Mucosa of descending colon (tissue), 3 donors: ENCODE results near the gene TRPC4. TPM values are rescaled to one million over a fixed set of nuclear protein-coding genes. Genes with fewer than 3 reads are reported as not detected.

Experiments
- ATAC-seq: fragments of 200-7000 bp; cut with Tn5 transposase; one replicate; pipeline ENCODE4 v1.9.1; 2020; ENCODE audit warnings: mild to moderate bottlenecking, moderate library complexity
- DNase-seq, 3 donors: peaks; one replicate each; pipeline ENCODE4 v3.0.0-alpha.2; 2020
- H3K36me3 ChIP-seq: fragments of 200-600 bp; one replicate; pipeline ENCODE4 v1.8.0; 2021; ENCODE audit warnings: low read depth, mild to moderate bottlenecking
- H3K4me1 ChIP-seq: fragments of 200-600 bp; one replicate; pipeline ENCODE4 v1.8.0; 2021; ENCODE audit warnings: low read depth, mild to moderate bottlenecking
- H3K4me3 ChIP-seq: fragments of 200-600 bp; one replicate; pipeline ENCODE4 v1.8.0; 2021; ENCODE audit warnings: mild to moderate bottlenecking
- H3K9me3 ChIP-seq: fragments of 200-600 bp; one replicate; pipeline ENCODE4 v1.8.0; 2021; ENCODE audit warnings: mild to moderate bottlenecking
- intact Hi-C, 2 donors: fragments of 100-400 bp; cut with DNase I in 1 of 2; cut with micrococcal nuclease in 1 of 2; formaldehyde crosslinking; loops; one replicate each; pipeline versions ENCODE4 v1.11.0 to v1.11.1; 2022; cut with DNase I, micrococcal nuclease
- total RNA-seq, 3 donors: library from RNA; stranded (reverse); fragmentation: NEBNext Ultra II Directional in 2 of 3; extraction: Animal tissue kit (Norgen Biotek cat#: 25700) in 2 of 3; gene quantifications; one replicate each; pipeline versions ENCODE4 v1.2.1 to v1.2.4, GENCODE V29; 2021 to 2023
- TF ChIP-seq, protein P1 (sequence below): fragments of 200-600 bp; IDR thresholded peaks from one replicate; pipeline ENCODE4 v1.8.0; 2022; ENCODE audit warnings: antibody characterized with exemption, mild to moderate bottlenecking
- donor health status: DM: no; HTN: no; CAD: no; lungs with moderate emphysema.
- donor health status: DM: no; HTN: no; CAD: no.
- donor health status: DM: no; HTN: yes; CAD: no.

Gene TRPC4
- total RNA-seq, 3 donors from 2014 or later = 0.23 to 5.1 (median 0.39) TPM

DNA sequence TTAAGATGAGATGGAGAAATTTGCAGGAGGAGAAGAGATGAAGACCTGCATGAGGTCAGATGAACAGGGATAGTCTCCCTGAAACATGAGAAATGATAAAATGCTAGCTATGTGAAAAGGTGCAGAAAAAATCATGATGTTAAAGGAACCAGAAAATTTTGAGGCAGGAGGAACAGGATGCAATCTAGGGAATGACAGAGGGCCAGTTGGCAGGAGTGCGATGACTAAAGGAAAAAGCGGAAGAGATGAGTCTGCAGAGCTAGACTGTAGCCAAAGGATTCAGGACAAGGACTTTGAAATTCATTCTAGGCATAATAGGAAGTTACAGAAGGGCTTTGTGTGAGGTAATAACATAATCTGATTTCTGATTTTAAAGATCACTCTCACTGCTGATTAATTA, 77.9 kb downstream of the TRPC4 start:
- H3K9me3 ChIP-seq = no peaks in the 10 kb centered on the region
- no peak for ATAC-seq
- intact Hi-C loops = no loop called here

DNA sequence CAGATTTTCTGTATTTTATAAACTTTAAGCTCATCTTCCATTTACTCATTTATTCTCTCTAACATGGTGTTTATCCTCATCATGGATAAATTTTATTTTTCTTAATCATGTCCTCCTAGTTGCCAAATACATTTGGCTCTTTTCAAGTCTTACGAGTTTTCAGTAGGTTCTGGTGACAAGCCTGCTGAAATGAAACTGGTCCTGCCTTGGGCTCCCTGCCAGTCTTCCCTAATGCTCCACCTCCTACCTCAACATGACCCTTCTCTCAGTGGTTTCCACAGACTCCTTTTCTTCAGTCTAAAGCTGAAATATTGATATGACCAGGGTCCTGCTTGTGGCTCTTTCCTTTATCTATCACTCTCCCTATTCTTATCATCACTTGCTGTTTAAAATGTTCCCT, 81.2 kb downstream of the TRPC4 start:
- TF ChIP-seq, protein P1, sequence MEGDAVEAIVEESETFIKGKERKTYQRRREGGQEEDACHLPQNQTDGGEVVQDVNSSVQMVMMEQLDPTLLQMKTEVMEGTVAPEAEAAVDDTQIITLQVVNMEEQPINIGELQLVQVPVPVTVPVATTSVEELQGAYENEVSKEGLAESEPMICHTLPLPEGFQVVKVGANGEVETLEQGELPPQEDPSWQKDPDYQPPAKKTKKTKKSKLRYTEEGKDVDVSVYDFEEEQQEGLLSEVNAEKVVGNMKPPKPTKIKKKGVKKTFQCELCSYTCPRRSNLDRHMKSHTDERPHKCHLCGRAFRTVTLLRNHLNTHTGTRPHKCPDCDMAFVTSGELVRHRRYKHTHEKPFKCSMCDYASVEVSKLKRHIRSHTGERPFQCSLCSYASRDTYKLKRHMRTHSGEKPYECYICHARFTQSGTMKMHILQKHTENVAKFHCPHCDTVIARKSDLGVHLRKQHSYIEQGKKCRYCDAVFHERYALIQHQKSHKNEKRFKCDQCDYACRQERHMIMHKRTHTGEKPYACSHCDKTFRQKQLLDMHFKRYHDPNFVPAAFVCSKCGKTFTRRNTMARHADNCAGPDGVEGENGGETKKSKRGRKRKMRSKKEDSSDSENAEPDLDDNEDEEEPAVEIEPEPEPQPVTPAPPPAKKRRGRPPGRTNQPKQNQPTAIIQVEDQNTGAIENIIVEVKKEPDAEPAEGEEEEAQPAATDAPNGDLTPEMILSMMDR = no peak
- ATAC-seq (no peak), DNase-seq (no peak)
- no peak overlapping the region for H3K4me3 ChIP-seq
- H3K9me3 ChIP-seq = no peaks in the 10 kb centered on the region
- intact Hi-C loops = no loop called here
- H3K36me3 ChIP-seq = no peaks in the 10 kb centered on the region
- no peaks in the 10 kb centered on the region for H3K4me1 ChIP-seq

More for the DNA sequence above, 77.9 kb downstream of the TRPC4 start:
- DNase-seq = no peak
- H3K36me3 ChIP-seq = no peaks in the 10 kb centered on the region
- H3K4me1 ChIP-seq = no peaks in the 10 kb centered on the region
- no peak overlapping the region for H3K4me3 ChIP-seq
- TF ChIP-seq, protein P1 = no peak

DNA sequence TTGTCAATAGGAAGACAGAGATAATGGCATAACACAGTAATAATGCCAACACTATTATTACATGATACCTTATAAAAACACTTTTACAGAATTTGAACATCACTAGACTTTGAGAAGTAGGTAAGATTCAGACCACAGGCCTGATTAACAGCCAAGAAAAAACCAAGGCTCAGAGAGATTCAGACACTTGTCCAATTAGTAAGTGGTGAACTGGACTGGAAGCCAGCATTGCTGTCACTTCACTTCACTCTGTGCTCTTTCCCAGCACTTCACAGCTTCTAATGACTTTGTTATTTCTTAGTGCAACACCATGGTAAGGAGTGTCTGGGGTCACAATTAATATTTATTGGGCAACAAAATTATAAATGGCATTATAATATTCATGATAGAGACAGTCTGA, 91.9 kb downstream of the TRPC4 start:
- TF ChIP-seq, protein P1 = no peak
- no peaks in the 10 kb centered on the region for H3K36me3 ChIP-seq
- no peak for ATAC-seq
- no peaks in the 10 kb centered on the region for H3K9me3 ChIP-seq
- H3K4me1 ChIP-seq = no peaks in the 10 kb centered on the region
- no peak overlapping the region for H3K4me3 ChIP-seq
- intact Hi-C loops = no loop called here
- no peak for DNase-seq

DNA sequence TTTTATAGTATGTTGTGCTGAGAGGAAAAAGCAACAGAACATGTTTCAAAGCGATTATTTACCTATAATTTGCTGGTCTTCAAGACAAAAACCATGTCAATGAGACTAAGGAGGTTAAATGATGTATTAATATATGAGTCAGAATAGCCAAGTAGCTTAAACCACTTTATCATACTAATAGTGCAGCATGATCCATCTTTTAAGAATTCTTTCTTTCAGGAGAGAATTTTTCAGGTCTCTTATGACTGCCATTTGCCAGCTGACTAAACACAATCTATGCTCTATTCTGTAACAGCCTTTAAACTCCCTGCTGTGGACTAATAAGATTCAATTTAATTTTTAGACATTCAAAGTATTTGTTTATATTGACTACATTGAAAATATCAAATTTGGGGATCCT, 93.7 kb downstream of the TRPC4 start:
- Histone ChIP-seq H3K36me3 (no peaks in the 10 kb centered on the region), H3K9me3 (no peaks in the 10 kb centered on the region), H3K4me1 (no peaks in the 10 kb centered on the region), H3K4me3 (no peak overlapping the region)
- TF ChIP-seq, protein P1 = no peak
- DNase-seq (no peak), ATAC-seq (no peak)
- intact Hi-C loops = no loop called here

GRCh38 chr13:37772644-37773043, 96.9 kb downstream of the TRPC4 start:
- DNase-seq (no peak), ATAC-seq (no peak)
- no peaks in the 10 kb centered on the region for H3K9me3 ChIP-seq
- no peak overlapping the region for H3K4me3 ChIP-seq
- intact Hi-C loops = no loop called here
- H3K4me1 ChIP-seq = no peaks in the 10 kb centered on the region
- H3K36me3 ChIP-seq = no peaks in the 10 kb centered on the region
- TF ChIP-seq, protein P1 = no peak

- H3K36me3 ChIP-seq = no peaks in the 10 kb centered on the region
- H3K9me3 ChIP-seq = no peaks in the 10 kb centered on the region
- no peaks in the 10 kb centered on the region for H3K4me1 ChIP-seq
- intact Hi-C loops = no loop called here
- ATAC-seq = no peak
- H3K4me3 ChIP-seq = no peak overlapping the region
- TF ChIP-seq, protein P1 = no peak
- no peak for DNase-seq
These were observed 100.0 kb downstream of the TRPC4 start for GRCh38 chr13:37769545-37769944.
